KOPT-K1 (cell line): ENCODE data around the gene FPGS.
A peak's percentile ranks its signal among the peaks of the same experiment; 100 is the strongest.

ENCODE experiments used
- H3K27ac ChIP-seq: fragments of 200-600 bp; sonication (generic); 2 replicates; pipeline ENCODE4 v1.5.1; 2016; ENCODE audit warnings: antibody characterized with exemption, mild to moderate bottlenecking, low read depth, low read length; ENCODE audit not compliant: poor library complexity, severe bottlenecking
- H3K36me3 ChIP-seq: fragments of 200-600 bp; sonication (generic); 2 replicates; pipeline ENCODE4 v1.5.1; 2017; ENCODE audit warnings: antibody characterized with exemption, mild to moderate bottlenecking, low read length, moderate library complexity; ENCODE audit not compliant: insufficient read depth
- H3K9me3 ChIP-seq: fragments of 200-600 bp; sonication (generic); 2 replicates; pipeline ENCODE4 v1.5.1; 2017; ENCODE audit warnings: antibody characterized with exemption, low read length, mild to moderate bottlenecking; ENCODE audit not compliant: insufficient read depth, poor library complexity, severe bottlenecking

FPGS gene

GRCh38 chr9:127767410-127767809 lies 35.3 kb upstream of the FPGS start:
- peaks cover 55% of the 10 kb centered on the region for H3K36me3 ChIP-seq
- H3K27ac ChIP-seq, result peak overlapping the region; percentile 63
- H3K9me3 ChIP-seq, result no peaks in the 10 kb centered on the region

- H3K27ac ChIP-seq, result peak overlapping the region; percentile 63
- peaks cover 55% of the 10 kb centered on the region for H3K36me3 ChIP-seq
- no peaks in the 10 kb centered on the region for H3K9me3 ChIP-seq
Observed at GRCh38 chr9:127767909-127768331, 34.8 kb upstream of the FPGS start.

- Histone ChIP-seq H3K9me3 (no peaks in the 10 kb centered on the region), H3K27ac (peak overlapping the region; percentile 63), H3K36me3 (peaks cover 59% of the 10 kb centered on the region)
Observed at GRCh38 chr9:127768698-127769097, 34.0 kb upstream of the FPGS start.

GRCh38 chr9:127769101-127769500 lies 33.6 kb upstream of the FPGS start:
- no peaks in the 10 kb centered on the region for H3K9me3 ChIP-seq
- H3K27ac ChIP-seq, result peak overlapping the region; percentile 63
- H3K36me3 ChIP-seq, result peaks cover 63% of the 10 kb centered on the region

GRCh38 chr9:127769929-127770582 lies 32.6 kb upstream of the FPGS start:
- H3K9me3 ChIP-seq, result no peaks in the 10 kb centered on the region
- peak overlapping the region; percentile 55 for H3K27ac ChIP-seq
- H3K36me3 ChIP-seq, result peaks cover 61% of the 10 kb centered on the region

GRCh38 chr9:127770583-127770904 lies 32.1 kb upstream of the FPGS start:
- Histone ChIP-seq H3K36me3 (peaks cover 57% of the 10 kb centered on the region), H3K27ac (peak overlapping the region; percentile 55), H3K9me3 (no peaks in the 10 kb centered on the region)

- Histone ChIP-seq H3K27ac (peak overlapping the region; percentile 55), H3K36me3 (peaks cover 52% of the 10 kb centered on the region), H3K9me3 (no peaks in the 10 kb centered on the region)
Observed at GRCh38 chr9:127770905-127771569, 31.6 kb upstream of the FPGS start.

GRCh38 chr9:127771570-127772189 lies 31.0 kb upstream of the FPGS start:
- no peaks in the 10 kb centered on the region for H3K9me3 ChIP-seq
- H3K36me3 ChIP-seq, result peaks cover 45% of the 10 kb centered on the region
- peak overlapping the region; percentile 36 for H3K27ac ChIP-seq

GRCh38 chr9:127772603-127773002 lies 30.1 kb upstream of the FPGS start:
- no peaks in the 10 kb centered on the region for H3K9me3 ChIP-seq
- H3K36me3 ChIP-seq, result peaks cover 36% of the 10 kb centered on the region

GRCh38 chr9:127773272-127773671 lies 29.4 kb upstream of the FPGS start:
- H3K9me3 ChIP-seq, result no peaks in the 10 kb centered on the region
- peaks cover 36% of the 10 kb centered on the region for H3K36me3 ChIP-seq
- no peak overlapping the region for H3K27ac ChIP-seq

More at GRCh38 chr9:127772603-127773002, 30.1 kb upstream of the FPGS start:
- no peak overlapping the region for H3K27ac ChIP-seq

- peaks cover 35% of the 10 kb centered on the region for H3K36me3 ChIP-seq
- H3K9me3 ChIP-seq, result no peaks in the 10 kb centered on the region
- peak overlapping the region; percentile 37 for H3K27ac ChIP-seq
Observed at GRCh38 chr9:127773981-127774380, 28.7 kb upstream of the FPGS start.

GRCh38 chr9:127776195-127776923 lies 26.3 kb upstream of the FPGS start:
- Histone ChIP-seq H3K27ac (peak overlapping the region; percentile 99), H3K36me3 (peaks cover 32% of the 10 kb centered on the region), H3K9me3 (no peaks in the 10 kb centered on the region)

GRCh38 chr9:127776924-127777289 lies 25.8 kb upstream of the FPGS start:
- Histone ChIP-seq H3K36me3 (peaks cover 29% of the 10 kb centered on the region), H3K9me3 (no peaks in the 10 kb centered on the region)

GRCh38 chr9:127777368-127777980 lies 25.2 kb upstream of the FPGS start:
- Histone ChIP-seq H3K36me3 (peaks cover 23% of the 10 kb centered on the region), H3K27ac (peak overlapping the region; percentile 99), H3K9me3 (no peaks in the 10 kb centered on the region)

More at GRCh38 chr9:127776924-127777289, 25.8 kb upstream of the FPGS start:
- peak overlapping the region; percentile 99 for H3K27ac ChIP-seq
